Measurements from ENCODE around the gene ZNF337. TPM values are rescaled to one million over a fixed set of nuclear protein-coding genes. Genes with fewer than 3 reads are reported as not detected.

ZNF337 gene
- polyA plus RNA-seq, 1 donor from 2014 or later, result 61.2 TPM

DNA sequence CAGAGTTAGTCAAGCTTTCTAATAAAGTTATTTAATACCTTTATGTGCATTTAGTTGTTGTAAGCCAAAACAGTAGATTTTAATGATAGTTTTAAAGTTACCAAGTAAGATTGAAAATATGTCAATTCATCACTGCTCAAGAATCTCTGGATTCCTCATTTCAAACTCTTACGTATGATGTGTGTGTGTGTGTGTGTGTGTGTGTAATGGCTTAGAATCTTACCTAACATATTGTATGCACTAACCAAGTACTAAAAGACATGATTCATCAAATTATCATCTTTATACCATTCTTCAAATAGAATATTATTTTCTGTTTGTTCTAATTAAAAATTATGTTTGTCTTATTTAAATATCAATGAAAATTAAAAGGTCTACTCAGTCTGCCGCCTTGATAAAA lies 41.5 kb upstream of the ZNF337 start (continued):
- TF ChIP-seq, protein P1, sequence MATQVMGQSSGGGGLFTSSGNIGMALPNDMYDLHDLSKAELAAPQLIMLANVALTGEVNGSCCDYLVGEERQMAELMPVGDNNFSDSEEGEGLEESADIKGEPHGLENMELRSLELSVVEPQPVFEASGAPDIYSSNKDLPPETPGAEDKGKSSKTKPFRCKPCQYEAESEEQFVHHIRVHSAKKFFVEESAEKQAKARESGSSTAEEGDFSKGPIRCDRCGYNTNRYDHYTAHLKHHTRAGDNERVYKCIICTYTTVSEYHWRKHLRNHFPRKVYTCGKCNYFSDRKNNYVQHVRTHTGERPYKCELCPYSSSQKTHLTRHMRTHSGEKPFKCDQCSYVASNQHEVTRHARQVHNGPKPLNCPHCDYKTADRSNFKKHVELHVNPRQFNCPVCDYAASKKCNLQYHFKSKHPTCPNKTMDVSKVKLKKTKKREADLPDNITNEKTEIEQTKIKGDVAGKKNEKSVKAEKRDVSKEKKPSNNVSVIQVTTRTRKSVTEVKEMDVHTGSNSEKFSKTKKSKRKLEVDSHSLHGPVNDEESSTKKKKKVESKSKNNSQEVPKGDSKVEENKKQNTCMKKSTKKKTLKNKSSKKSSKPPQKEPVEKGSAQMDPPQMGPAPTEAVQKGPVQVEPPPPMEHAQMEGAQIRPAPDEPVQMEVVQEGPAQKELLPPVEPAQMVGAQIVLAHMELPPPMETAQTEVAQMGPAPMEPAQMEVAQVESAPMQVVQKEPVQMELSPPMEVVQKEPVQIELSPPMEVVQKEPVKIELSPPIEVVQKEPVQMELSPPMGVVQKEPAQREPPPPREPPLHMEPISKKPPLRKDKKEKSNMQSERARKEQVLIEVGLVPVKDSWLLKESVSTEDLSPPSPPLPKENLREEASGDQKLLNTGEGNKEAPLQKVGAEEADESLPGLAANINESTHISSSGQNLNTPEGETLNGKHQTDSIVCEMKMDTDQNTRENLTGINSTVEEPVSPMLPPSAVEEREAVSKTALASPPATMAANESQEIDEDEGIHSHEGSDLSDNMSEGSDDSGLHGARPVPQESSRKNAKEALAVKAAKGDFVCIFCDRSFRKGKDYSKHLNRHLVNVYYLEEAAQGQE (IDR thresholded peaks at IDR 0.05; ENCODE audit: borderline replicate concordance), result no peak

DNA sequence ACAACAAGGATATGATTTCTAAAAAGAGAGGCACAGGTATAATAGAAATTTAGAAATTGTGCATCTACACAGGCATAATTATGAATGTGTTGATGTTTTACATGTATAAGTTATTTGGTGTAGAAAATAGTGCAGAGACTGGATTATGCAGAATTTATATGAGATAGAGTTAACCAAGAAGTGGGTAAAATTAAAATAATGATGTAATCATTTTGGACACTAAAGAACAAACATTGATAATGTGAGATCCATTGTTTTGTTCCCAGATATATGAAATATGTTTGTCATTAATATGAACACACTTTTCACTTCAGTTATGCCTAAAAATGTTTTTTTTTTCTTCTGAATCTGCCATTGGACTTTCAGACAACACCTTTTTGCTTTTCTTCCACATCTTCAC lies 37.2 kb upstream of the ZNF337 start:
- Histone ChIP-seq H3K9ac (ENCODE audit: low read length) (no peak overlapping the region), H4K20me1 (ENCODE audit: insufficient read depth) (no peaks in the 10 kb centered on the region), H3K27ac (ENCODE audit: low read length) (no peak overlapping the region), H3K4me2 (ENCODE audit: low read length) (no peak overlapping the region), H2AFZ (ENCODE audit: low read depth, low read length) (no peak overlapping the region), H3K9me3 (ENCODE audit: low read length) (no peaks in the 10 kb centered on the region), H3K27me3 (ENCODE audit: insufficient read depth, low read depth, low read length) (no peaks in the 10 kb centered on the region), H3K36me3 (ENCODE audit: insufficient read depth, low read length) (no peaks in the 10 kb centered on the region), H3K79me2 (replicated peaks; ENCODE audit: insufficient read depth, low read length) (no peaks in the 10 kb centered on the region), H3K9me2 (ENCODE audit: insufficient read depth, low read length) (no peaks in the 10 kb centered on the region), H3F3A (ENCODE audit: insufficient read depth, low read length, poor library complexity, severe bottlenecking) (no peaks in the 10 kb centered on the region), H3K4me3 (ENCODE audit: low read length) (no peak overlapping the region)
- TF ChIP-seq TAF1 (IDR thresholded peaks at IDR 0.05; ENCODE audit: low read depth) (no peak), EP300 (conservative IDR thresholded peaks at IDR 0.05; ENCODE audit: poor library complexity, severe bottlenecking) (no peak), EZH2 (IDR thresholded peaks at IDR 0.05; ENCODE audit: borderline replicate concordance, insufficient read depth, low read length, poor library complexity, severe bottlenecking) (no peak), MXI1 (conservative IDR thresholded peaks at IDR 0.05; ENCODE audit: poor library complexity, severe bottlenecking) (no peak), RAD21 (conservative IDR thresholded peaks at IDR 0.05) (no peak), SMC3 (conservative IDR thresholded peaks at IDR 0.05; ENCODE audit: poor library complexity) (no peak), POLR2AphosphoS5 (IDR thresholded peaks at IDR 0.05) (no peak)
- TF ChIP-seq, protein P2, sequence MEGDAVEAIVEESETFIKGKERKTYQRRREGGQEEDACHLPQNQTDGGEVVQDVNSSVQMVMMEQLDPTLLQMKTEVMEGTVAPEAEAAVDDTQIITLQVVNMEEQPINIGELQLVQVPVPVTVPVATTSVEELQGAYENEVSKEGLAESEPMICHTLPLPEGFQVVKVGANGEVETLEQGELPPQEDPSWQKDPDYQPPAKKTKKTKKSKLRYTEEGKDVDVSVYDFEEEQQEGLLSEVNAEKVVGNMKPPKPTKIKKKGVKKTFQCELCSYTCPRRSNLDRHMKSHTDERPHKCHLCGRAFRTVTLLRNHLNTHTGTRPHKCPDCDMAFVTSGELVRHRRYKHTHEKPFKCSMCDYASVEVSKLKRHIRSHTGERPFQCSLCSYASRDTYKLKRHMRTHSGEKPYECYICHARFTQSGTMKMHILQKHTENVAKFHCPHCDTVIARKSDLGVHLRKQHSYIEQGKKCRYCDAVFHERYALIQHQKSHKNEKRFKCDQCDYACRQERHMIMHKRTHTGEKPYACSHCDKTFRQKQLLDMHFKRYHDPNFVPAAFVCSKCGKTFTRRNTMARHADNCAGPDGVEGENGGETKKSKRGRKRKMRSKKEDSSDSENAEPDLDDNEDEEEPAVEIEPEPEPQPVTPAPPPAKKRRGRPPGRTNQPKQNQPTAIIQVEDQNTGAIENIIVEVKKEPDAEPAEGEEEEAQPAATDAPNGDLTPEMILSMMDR (IDR thresholded peaks at IDR 0.05; ENCODE audit: poor library complexity, severe bottlenecking), result no peak
- TF ChIP-seq, protein P1 (IDR thresholded peaks at IDR 0.05; ENCODE audit: borderline replicate concordance), result no peak
